ENCODE results near the gene CACNA1G. TPM values are rescaled to one million over a fixed set of nuclear protein-coding genes. Genes with fewer than 3 reads are reported as not detected.

CACNA1G gene
- total RNA-seq, 6 donors from 2014 or later: under 0.01 to 0.37 (median 0.11) TPM; not detected in 2

DNA sequence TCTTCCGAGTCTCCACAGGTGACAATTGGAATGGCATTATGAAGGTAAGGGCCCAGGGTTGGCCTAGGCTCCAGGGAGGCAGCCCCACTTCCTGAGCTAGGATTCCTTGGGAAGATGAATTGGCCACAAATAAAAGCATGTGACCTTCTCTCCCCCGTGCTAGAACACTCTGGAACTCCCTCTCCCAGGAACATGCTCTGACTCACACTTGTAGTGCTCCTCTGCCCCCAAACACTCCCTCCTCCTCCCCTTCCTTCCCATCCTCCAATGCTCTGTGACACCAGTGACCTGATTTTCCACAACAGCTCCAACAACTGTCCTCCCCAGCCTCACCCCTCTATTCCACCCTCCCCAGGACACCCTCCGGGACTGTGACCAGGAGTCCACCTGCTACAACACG lies 57.8 kb downstream of the CACNA1G start:
- H3K27me3 ChIP-seq: no peaks in the 10 kb centered on the region
- TF ChIP-seq CTCF (IDR thresholded peaks at IDR 0.05) (no peak), POLR2A (IDR thresholded peaks at IDR 0.05) (no peak), POLR2AphosphoS5 (IDR thresholded peaks at IDR 0.05) (no peak), EP300 (IDR thresholded peaks at IDR 0.05) (no peak)
- no peak for ATAC-seq (ENCODE audit: low FRiP score in 2 of 2)
- WGBS, 2 donors: 77 to 85% methylated on average over 4 of the region's 4 CpGs
- H3K9me3 ChIP-seq: no peaks in the 10 kb centered on the region
- peaks cover 4 to 11% (median 7%) of the 10 kb centered on the region in 4 donors for H3K4me1 ChIP-seq
- no peak overlapping the region for H3K27ac ChIP-seq
- no peak for DNase-seq
- no peaks in the 10 kb centered on the region for H3K36me3 ChIP-seq
- no peak overlapping the region for H3K4me3 ChIP-seq

GRCh38 chr17:50618941-50619340 lies 58.4 kb downstream of the CACNA1G start:
- peaks cover 0 to 11% (median under 1%) of the 10 kb centered on the region in 4 donors for H3K4me1 ChIP-seq
- WGBS, 2 donors: 81 to 87% methylated on average over 6 to 11 of the region's 11 CpGs
- H3K36me3 ChIP-seq: no peaks in the 10 kb centered on the region
- H3K27me3 ChIP-seq: no peaks in the 10 kb centered on the region
- no peak overlapping the region for H3K4me3 ChIP-seq
- no peak overlapping the region for H3K27ac ChIP-seq
- no peak for TF ChIP-seq CTCF (IDR thresholded peaks at IDR 0.05)
- no peak for TF ChIP-seq EP300 (IDR thresholded peaks at IDR 0.05)
- TF ChIP-seq POLR2AphosphoS5 (IDR thresholded peaks at IDR 0.05): no peak
- TF ChIP-seq POLR2A (IDR thresholded peaks at IDR 0.05): no peak
- peak in 1 of 2 donors; percentile 46 for ATAC-seq (ENCODE audit: low FRiP score in 2 of 2)
- DNase-seq: peak in 1 of 2 donors; percentile 49
- no peaks in the 10 kb centered on the region for H3K9me3 ChIP-seq

- peaks cover 0 to 11% (median 0%) of the 10 kb centered on the region in 4 donors for H3K4me1 ChIP-seq
- H3K4me3 ChIP-seq: no peak overlapping the region
- no peak for ATAC-seq (ENCODE audit: low FRiP score in 2 of 2)
- TF ChIP-seq CTCF (IDR thresholded peaks at IDR 0.05) (no peak), POLR2AphosphoS5 (IDR thresholded peaks at IDR 0.05) (no peak), EP300 (IDR thresholded peaks at IDR 0.05) (no peak), POLR2A (IDR thresholded peaks at IDR 0.05) (no peak)
- no peak overlapping the region for H3K27ac ChIP-seq
- no peaks in the 10 kb centered on the region for H3K9me3 ChIP-seq
- DNase-seq: no peak
- no peaks in the 10 kb centered on the region for H3K36me3 ChIP-seq
- no peaks in the 10 kb centered on the region for H3K27me3 ChIP-seq
- 81 to 91% methylated on average over 4 to 7 of the region's 7 CpGs for WGBS, 2 donors
Observed at GRCh38 chr17:50619489-50619888, 59.0 kb downstream of the CACNA1G start.

GRCh38 chr17:50620237-50620636 lies 59.7 kb downstream of the CACNA1G start:
- peaks cover 0 to 11% (median 0%) of the 10 kb centered on the region in 4 donors for H3K4me1 ChIP-seq
- TF ChIP-seq CTCF (IDR thresholded peaks at IDR 0.05): no peak
- TF ChIP-seq POLR2A (IDR thresholded peaks at IDR 0.05): no peak
- TF ChIP-seq POLR2AphosphoS5 (IDR thresholded peaks at IDR 0.05): no peak
- TF ChIP-seq EP300 (IDR thresholded peaks at IDR 0.05): no peak
- no peak overlapping the region for H3K27ac ChIP-seq
- no peaks in the 10 kb centered on the region for H3K27me3 ChIP-seq
- H3K36me3 ChIP-seq: no peaks in the 10 kb centered on the region
- ATAC-seq (ENCODE audit: low FRiP score in 2 of 2): no peak
- no peaks in the 10 kb centered on the region for H3K9me3 ChIP-seq
- DNase-seq: no peak
- 54 to 56% methylated on average over 5 of the region's 5 CpGs for WGBS, 2 donors
- H3K4me3 ChIP-seq: no peak overlapping the region

GRCh38 chr17:50620858-50621257 lies 60.3 kb downstream of the CACNA1G start:
- peaks cover 0 to 11% (median under 1%) of the 10 kb centered on the region in 4 donors for H3K4me1 ChIP-seq
- DNase-seq (no peak), ATAC-seq (ENCODE audit: low FRiP score in 2 of 2) (no peak)
- no peaks in the 10 kb centered on the region for H3K36me3 ChIP-seq
- 56 to 70% methylated on average over 17 of the region's 17 CpGs for WGBS, 2 donors
- H3K9me3 ChIP-seq: no peaks in the 10 kb centered on the region
- H3K27me3 ChIP-seq: no peaks in the 10 kb centered on the region
- H3K4me3 ChIP-seq: no peak overlapping the region
- no peak overlapping the region for H3K27ac ChIP-seq
- TF ChIP-seq POLR2AphosphoS5 (IDR thresholded peaks at IDR 0.05): no peak
- TF ChIP-seq EP300 (IDR thresholded peaks at IDR 0.05): no peak
- no peak for TF ChIP-seq POLR2A (IDR thresholded peaks at IDR 0.05)
- TF ChIP-seq CTCF (IDR thresholded peaks at IDR 0.05): no peak
